Activated CD4-positive, alpha-beta memory T cell treated with anti-CD3 and anti-CD28 coated beads for 36 hours (primary cell): ENCODE results near the gene IGFL1. TPM values are rescaled to one million over a fixed set of nuclear protein-coding genes. Genes with fewer than 3 reads are reported as not detected.
"Not testable (repeated sequence)": the region's sequence is repeated elsewhere in the genome, so short reads cannot be mapped to it uniquely, and the experiment has no call there.

Source experiments
- CTCF ChIA-PET: fragments of 350-600 bp; sonication (Branson Sonifier 250); formaldehyde crosslinking; loops from one replicate; lab custom pipeline; 2021; ENCODE audit warnings: antibody characterized with exemption, inconsistent platforms; lab: Charles Lee
- POLR2A ChIA-PET: fragments of 350-600 bp; sonication (Branson Sonifier 250); formaldehyde crosslinking; loops from one replicate; lab custom pipeline; 2021; ENCODE audit warnings: antibody characterized with exemption; lab: Charles Lee
- DNase-seq: peaks from one replicate; pipeline ENCODE4 v3.0.0-alpha.2; 2020
- H3K27ac Mint-ChIP-seq: one replicate; pipeline ENCODE4 v1.8.0; 2021; ENCODE audit warnings: mixed read lengths
- H3K27me3 Mint-ChIP-seq: one replicate; pipeline ENCODE4 v1.8.0; 2021; ENCODE audit warnings: mixed read lengths
- H3K36me3 Mint-ChIP-seq: one replicate; pipeline ENCODE4 v1.8.0; 2021; ENCODE audit warnings: mixed read lengths
- H3K4me1 Mint-ChIP-seq: one replicate; pipeline ENCODE4 v1.8.0; 2021; ENCODE audit warnings: low read depth, mixed read lengths
- H3K4me3 Mint-ChIP-seq: one replicate; pipeline ENCODE4 v1.8.0; 2021; ENCODE audit warnings: mild to moderate bottlenecking, mixed read lengths
- H3K9me3 Mint-ChIP-seq: one replicate; pipeline ENCODE4 v1.8.0; 2021; ENCODE audit warnings: mixed read lengths
- intact Hi-C: fragments of 100-400 bp; cut with micrococcal nuclease; formaldehyde crosslinking; loops from one replicate; pipeline ENCODE4 v1.15.1; 2023
- total RNA-seq, 2 experiments: library from RNA; stranded (reverse); gene quantifications; one replicate each; pipeline ENCODE4 v1.2.3, GENCODE V29; 2021

IGFL1 gene
- total RNA-seq, 2 experiments from 2014 or later = not detected

DNA sequence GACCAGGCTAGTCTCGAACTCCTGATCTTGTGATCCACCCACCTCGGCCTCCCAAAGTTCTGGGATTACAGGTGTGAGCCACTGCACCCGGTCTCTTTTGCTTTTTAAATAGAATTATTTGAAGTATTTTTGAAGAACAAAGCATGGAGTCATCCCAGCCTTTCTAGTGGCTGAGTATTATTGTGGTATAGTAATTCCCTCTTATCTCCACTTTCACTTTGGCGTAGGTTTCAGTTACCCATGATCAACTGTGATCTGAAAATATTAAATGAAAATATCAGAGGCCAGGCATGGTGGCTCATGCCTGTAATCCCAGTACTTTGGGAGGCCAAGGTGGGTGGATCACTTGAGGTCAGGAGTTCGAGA is 36.9 kb upstream of the IGFL1 start:
- CTCF ChIA-PET = interaction anchor here (1.7 kb wide), 1 partner anchor 73 kb away, joined by 10 read pairs; no protein-coding TSS in a partner anchor
- H3K9me3 Mint-ChIP-seq, H3K36me3 Mint-ChIP-seq, H3K27ac Mint-ChIP-seq, H3K4me1 Mint-ChIP-seq, DNase-seq, H3K4me3 Mint-ChIP-seq, POLR2A ChIA-PET: not testable (repeated sequence)
- intact Hi-C loops = loop anchor here (5.0 kb wide), 1 partner anchor 75 kb away; no protein-coding TSS in a partner anchor
- H3K27me3 Mint-ChIP-seq = peaks cover 60% of the 10 kb centered on the region

DNA sequence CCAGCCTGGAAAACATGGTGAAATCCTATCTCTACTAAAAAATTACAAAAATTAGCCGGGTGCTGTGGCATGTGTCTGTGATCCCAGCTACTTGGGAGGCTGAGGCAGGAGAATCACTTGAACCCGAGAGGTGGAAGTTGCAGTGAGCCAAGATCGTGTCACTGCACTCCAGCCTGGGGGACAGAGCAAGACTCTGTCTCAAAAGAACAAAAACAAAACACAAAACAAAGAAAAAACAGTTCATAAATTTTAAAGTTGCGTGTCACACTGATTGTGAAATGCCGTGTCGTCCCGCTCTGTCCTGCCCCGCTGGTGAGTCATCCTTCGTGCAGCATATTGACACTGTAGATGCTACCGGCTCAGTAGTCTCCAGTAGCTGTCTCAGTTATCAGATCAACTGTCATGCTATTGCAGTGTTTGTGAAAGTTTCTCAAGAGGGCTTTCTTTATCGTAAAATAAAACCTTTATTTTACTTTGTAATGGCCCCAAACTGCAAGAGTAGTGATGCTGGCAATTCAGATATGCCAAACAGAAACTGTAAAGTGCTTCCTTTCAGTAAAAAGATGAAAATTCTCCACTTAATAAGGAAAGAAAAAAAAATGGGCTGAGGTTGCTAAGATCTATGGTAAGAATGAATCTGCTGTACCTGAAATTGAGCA is 36.4 kb upstream of the IGFL1 start:
- H3K27me3 Mint-ChIP-seq = peaks cover 57% of the 10 kb centered on the region
- intact Hi-C loops = loop anchor here (5.0 kb wide), 1 partner anchor 74 kb away; no protein-coding TSS in a partner anchor
- no peaks in the 10 kb centered on the region for H3K36me3 Mint-ChIP-seq
- ChIA-PET CTCF (interaction anchor here (0.8 to 1.7 kb wide), 4 partner anchors 72 to 376 kb away, joined by 3 to 10 read pairs (median 6); no protein-coding TSS in a partner anchor), POLR2A (no interaction called here)
- DNase-seq = peak; percentile 47
- peaks cover 2% of the 10 kb centered on the region for H3K4me1 Mint-ChIP-seq
- no peak overlapping the region for H3K4me3 Mint-ChIP-seq
- H3K9me3 Mint-ChIP-seq = no peaks in the 10 kb centered on the region
- no peak overlapping the region for H3K27ac Mint-ChIP-seq

DNA sequence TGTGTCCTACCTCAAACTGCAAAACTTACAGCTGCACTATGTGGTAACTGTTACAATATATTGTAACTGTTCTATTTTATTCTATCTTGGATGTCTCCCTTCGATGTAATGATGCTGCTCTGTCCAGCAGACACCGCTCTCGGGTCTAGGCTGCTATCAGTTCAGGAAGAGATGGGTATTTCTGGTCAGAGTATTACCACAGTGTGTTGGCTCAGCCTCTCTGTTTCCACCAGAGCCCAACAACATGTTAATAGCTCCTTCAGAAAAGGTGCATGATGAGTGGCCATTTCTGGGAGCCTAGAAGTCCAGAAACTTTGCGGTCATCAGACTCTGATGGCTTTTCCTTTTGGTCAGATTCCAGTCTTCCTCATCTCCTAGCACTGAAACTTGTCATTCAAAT is 35.9 kb upstream of the IGFL1 start:
- Mint-ChIP-seq H3K27ac (no peak overlapping the region), H3K27me3 (peaks cover 55% of the 10 kb centered on the region), H3K36me3 (no peaks in the 10 kb centered on the region), H3K4me1 (peaks cover 2% of the 10 kb centered on the region), H3K4me3 (no peak overlapping the region), H3K9me3 (no peaks in the 10 kb centered on the region)
- ChIA-PET CTCF (interaction anchor here (0.8 to 1.7 kb wide), 4 partner anchors 72 to 377 kb away, joined by 3 to 10 read pairs (median 6); no protein-coding TSS in a partner anchor), POLR2A (no interaction called here)
- intact Hi-C loops = loop anchor here (5.0 kb wide), 1 partner anchor 74 kb away; no protein-coding TSS in a partner anchor
- no peak for DNase-seq

DNA sequence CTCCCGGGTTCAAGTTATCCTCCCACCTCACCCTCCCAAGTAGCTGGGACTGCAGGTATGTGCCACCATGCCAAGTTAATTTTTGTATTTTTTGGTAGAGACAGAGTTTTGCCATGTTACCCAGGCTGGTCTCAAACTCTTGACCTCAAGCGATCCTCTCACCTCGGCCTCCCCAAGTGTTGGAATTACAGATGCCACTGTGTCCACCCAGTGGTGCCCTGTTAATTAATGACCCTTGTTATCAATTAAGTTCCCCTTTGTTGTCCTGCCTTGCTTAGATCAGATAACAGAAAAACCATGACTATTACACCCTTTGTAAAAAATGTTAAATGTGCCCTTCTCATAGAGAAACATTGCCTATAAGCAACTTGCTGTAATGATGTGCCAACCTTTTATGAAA is 34.4 kb upstream of the IGFL1 start:
- CTCF ChIA-PET = no interaction called here
- Mint-ChIP-seq H3K27me3 (peaks cover 44% of the 10 kb centered on the region), H3K36me3 (no peaks in the 10 kb centered on the region), H3K4me3 (no peak overlapping the region), H3K27ac (no peak overlapping the region), H3K4me1 (peaks cover 2% of the 10 kb centered on the region), H3K9me3 (no peaks in the 10 kb centered on the region)
- intact Hi-C loops = no loop called here
- DNase-seq = no peak
- POLR2A ChIA-PET = no interaction called here

DNA sequence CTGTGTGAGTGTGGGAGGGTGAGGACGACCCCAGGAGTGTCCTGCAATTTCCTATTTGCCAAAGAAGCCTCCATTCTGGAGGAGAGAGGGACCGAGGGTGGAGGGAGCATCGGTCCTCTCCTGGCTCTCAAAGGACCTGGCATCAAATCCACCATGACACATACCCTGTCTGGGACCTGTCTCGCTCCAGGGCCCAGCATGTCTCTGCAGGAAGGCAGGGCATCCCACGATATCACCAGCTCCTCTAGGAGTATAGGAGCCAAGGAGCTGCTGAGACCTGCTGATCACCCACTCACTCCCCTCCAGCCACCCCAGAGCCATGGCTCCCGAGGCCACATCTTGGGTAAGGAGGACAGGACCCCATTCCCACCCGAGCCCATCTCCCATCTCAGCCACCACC is 33.6 kb upstream of the IGFL1 start:
- H3K36me3 Mint-ChIP-seq, H3K9me3 Mint-ChIP-seq, intact Hi-C loops, H3K4me1 Mint-ChIP-seq, DNase-seq, H3K27ac Mint-ChIP-seq, POLR2A ChIA-PET, H3K4me3 Mint-ChIP-seq, CTCF ChIA-PET: not testable (repeated sequence)
- H3K27me3 Mint-ChIP-seq = peaks cover 40% of the 10 kb centered on the region

DNA sequence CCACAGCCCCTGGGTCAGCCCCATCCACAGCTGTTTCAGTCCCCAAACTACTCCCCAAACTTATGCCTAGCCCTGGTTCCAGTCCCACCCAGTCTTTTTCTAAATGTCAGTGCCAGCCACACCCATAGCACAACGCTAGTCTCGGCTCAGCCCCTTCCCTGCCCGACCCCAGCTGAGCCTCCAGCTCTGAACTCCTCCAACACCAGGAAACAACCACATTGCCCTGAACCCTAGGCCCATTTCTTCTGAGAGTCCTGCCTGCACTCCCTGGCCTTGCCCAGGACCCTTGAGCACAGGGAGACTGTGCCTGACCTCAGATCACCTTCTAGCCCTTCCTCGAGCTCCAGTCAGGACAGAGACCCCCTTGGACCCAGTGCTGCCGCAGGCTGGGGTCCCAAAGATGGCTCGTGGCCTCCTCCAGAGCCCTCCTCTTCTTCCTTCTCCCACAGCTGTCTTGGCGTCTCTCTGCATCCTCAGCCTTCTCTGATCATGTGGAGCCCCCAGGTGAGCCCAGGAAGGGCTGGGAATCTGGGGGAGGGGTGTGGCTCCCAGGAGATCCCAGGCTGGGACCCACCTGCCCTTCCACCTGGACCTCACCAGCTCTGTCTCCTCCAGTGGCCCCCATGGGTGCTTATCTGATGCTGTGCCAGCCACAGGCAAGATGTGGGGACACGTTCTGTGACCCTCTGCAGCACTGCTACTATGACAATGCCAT is 33.0 kb upstream of the IGFL1 start:
- H3K4me1 Mint-ChIP-seq = peaks cover 2% of the 10 kb centered on the region
- POLR2A ChIA-PET = no interaction called here
- H3K4me3 Mint-ChIP-seq = no peak overlapping the region
- peaks cover 38% of the 10 kb centered on the region for H3K27me3 Mint-ChIP-seq
- DNase-seq = no peak
- H3K9me3 Mint-ChIP-seq = no peaks in the 10 kb centered on the region
- CTCF ChIA-PET = no interaction called here
- intact Hi-C loops = no loop called here
- H3K27ac Mint-ChIP-seq = no peak overlapping the region
- H3K36me3 Mint-ChIP-seq = no peaks in the 10 kb centered on the region

DNA sequence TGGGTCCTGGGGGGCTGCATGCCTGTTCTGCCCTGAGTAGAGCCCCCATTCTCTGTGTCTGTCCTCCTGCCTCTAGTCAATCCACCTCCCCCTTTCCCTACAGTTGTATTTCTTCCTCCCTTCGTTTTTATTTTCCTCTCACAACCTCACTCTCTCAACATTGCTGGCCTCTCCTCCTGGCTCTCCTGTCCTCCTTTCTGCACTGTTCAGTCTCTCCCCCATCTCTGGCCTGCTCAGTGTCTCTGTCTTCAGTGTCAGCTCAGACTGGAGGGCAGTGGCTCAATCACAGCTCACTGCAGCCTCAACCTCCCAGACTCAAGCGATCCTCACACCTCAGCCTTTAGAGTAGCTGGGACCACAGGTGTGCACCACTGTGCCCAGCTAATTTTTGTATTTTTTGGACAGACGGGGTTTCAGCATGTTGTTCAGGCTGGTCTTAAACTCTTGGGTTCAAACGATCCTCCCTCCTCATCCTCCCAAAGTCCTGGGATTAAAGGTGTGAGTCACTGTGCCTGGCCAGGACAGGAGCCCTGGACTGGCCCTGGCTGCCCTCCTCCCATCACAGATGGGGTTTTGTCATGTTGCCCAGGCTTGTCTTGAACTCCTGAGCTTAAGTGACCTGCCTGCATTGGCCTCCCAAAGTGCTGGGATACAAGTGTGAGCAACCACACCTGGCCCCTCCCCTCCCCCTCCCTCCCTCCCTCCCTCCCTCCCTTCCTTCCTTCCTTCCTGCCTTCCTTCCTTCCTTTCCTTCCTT is 32.0 kb upstream of the IGFL1 start:
- Mint-ChIP-seq H3K36me3 (no peaks in the 10 kb centered on the region), H3K9me3 (no peaks in the 10 kb centered on the region), H3K27ac (no peak overlapping the region), H3K4me3 (no peak overlapping the region), H3K4me1 (peaks cover 2% of the 10 kb centered on the region), H3K27me3 (peaks cover 41% of the 10 kb centered on the region)
- ChIA-PET POLR2A (no interaction called here), CTCF (no interaction called here)
- no peak for DNase-seq
- intact Hi-C loops = no loop called here

DNA sequence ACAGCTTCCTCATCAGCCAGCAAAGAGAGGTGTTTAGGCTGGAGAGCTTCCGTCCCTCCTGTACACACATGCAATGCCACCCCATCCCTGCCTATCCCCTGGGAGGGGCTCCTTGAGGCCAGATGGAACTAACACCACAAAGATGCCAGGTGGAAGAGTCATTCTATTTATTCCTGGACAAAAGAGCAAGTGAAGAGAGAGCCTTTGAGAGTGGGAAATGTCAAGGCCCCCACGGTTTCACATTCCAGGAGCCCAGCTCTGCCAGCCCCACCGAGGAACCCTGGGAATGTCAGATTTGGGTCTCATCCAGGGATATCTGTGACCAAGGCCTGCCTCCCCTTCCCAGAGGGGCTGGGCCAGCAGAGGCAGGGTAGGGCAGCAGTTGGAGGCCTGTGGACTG is 30.8 kb upstream of the IGFL1 start:
- ChIA-PET POLR2A (no interaction called here), CTCF (no interaction called here)
- Mint-ChIP-seq H3K27ac (no peak overlapping the region), H3K4me3 (no peak overlapping the region), H3K9me3 (no peaks in the 10 kb centered on the region), H3K36me3 (no peaks in the 10 kb centered on the region), H3K27me3 (peaks cover 40% of the 10 kb centered on the region), H3K4me1 (no peaks in the 10 kb centered on the region)
- intact Hi-C loops = no loop called here
- DNase-seq = no peak

DNA sequence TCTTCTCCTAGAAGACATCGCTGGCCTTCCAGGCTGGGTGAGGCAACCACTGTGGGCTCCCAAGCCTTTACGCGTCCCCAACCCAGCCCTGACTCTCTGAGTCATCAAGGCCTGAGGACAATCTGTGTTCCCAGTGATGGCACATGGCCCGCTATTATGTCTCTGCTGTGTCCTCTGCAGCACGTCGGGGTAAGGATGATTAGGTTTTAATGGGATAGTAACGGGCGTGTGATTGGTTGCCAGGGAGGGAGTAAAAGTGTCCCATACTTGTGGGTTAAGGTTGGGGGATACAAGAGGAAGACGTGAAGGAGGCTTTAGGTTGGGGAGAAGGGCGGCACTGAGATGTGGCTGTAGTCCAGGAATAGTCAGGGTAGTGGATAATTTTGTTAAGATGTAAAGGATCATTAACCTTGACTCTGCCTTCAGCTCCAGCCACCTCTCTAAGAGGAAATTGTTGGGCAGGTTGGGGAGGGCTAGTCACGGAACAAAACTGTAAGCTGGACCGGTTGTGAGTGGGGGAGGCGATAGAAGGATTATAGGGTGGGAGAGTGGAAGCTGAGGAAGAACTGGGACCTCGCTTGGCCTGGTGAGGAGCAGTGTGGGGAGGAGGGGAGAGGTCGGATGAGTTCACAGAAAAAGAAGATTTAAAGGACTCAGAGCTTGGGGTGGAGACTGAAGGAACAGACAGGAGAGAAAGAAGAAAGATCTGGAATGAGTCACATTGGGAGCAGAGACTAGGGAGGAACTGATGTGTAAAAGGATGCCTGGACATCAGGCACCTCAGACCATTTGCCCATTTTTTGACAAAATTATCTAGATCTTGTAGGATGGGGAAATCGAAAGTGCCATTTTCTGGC is 27.9 kb upstream of the IGFL1 start:
- H3K4me3 Mint-ChIP-seq = no peak overlapping the region
- H3K4me1 Mint-ChIP-seq = no peaks in the 10 kb centered on the region
- H3K9me3 Mint-ChIP-seq = no peaks in the 10 kb centered on the region
- no peak for DNase-seq
- H3K36me3 Mint-ChIP-seq = no peaks in the 10 kb centered on the region
- CTCF ChIA-PET = no interaction called here
- POLR2A ChIA-PET = no interaction called here
- H3K27me3 Mint-ChIP-seq = peaks cover 32% of the 10 kb centered on the region
- intact Hi-C loops = no loop called here
- H3K27ac Mint-ChIP-seq = no peak overlapping the region

DNA sequence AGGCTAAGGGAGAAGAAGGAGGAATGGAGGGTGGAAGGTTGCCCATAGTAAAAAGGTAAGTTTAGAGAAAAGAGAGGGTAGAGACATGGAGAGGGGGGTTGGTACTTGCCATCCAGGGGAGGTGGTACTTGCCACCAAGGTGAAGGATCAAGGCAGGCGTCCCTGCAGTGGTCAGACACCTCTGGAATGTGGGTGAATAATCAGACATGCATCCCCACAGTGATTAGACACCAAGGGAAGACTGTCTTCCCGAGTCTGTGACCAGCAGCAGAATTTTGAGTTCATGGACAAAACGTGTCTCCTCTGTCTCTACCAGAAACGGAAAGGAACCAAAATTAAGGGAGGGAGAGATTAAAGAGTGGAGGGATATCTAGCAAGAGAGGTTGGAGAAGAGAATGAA is 27.1 kb upstream of the IGFL1 start:
- Mint-ChIP-seq H3K36me3 (no peaks in the 10 kb centered on the region), H3K27me3 (peaks cover 28% of the 10 kb centered on the region), H3K27ac (no peak overlapping the region), H3K9me3 (no peaks in the 10 kb centered on the region), H3K4me3 (no peak overlapping the region), H3K4me1 (no peaks in the 10 kb centered on the region)
- intact Hi-C loops = no loop called here
- ChIA-PET CTCF (no interaction called here), POLR2A (no interaction called here)
- DNase-seq = no peak

DNA sequence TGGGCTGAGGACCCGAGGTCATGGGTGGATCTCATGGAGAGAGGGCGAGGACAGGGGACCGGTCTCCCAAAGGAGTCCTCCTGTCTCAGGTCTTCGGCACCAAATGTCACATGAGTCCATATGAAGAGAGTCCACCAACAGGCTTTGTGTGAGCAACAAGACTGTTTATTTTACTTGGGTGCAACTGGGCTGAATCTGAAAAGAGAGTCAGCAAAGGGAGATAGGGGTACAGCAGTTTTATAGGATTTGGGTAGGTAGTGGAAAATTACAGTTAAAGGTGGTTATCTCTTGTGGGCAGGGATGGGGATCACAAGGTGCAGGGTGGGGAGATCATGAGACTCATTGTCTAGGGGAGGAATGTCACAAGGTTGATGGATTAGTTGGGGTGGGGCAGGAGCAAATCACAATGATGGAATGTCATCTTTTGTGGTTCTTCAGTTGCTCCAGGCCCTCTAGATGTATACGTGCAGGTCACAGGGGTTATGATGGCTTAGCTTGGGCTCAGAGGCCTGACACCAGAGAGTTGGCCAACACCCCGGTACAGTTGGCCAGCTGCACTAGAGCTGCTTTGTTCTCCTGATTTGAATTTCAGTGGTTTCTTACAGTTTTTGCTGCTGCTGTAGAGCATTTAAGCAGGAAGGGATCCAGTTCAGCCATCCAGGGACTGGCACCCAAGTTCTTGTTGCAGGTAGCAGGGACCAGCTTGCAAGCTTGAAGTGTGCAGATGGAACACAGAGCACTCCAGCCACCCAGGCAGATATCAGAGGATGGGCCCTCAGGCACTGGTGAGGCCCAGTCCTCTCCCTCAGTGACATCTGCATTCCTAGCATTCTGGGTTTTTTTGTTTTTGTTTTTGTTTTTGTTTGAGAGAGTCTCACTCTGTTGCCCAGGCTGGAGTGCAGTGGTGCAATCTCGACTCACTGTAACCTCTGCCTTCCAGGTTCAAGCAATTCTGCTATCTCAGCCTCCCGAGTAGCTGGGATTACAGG is 26.4 kb upstream of the IGFL1 start:
- ChIA-PET POLR2A (no interaction called here), CTCF (interaction anchor here (1.0 kb wide), 1 partner anchor 62 kb away, joined by 3 read pairs; no protein-coding TSS in a partner anchor)
- H3K9me3 Mint-ChIP-seq = no peaks in the 10 kb centered on the region
- no peaks in the 10 kb centered on the region for H3K4me1 Mint-ChIP-seq
- intact Hi-C loops = no loop called here
- no peaks in the 10 kb centered on the region for H3K36me3 Mint-ChIP-seq
- H3K27me3 Mint-ChIP-seq = peaks cover 30% of the 10 kb centered on the region
- H3K27ac Mint-ChIP-seq = no peak overlapping the region
- no peak for DNase-seq
- no peak overlapping the region for H3K4me3 Mint-ChIP-seq
